Measurements from ENCODE around the gene CERT1.
"Not testable (repeated sequence)": the region's sequence is repeated elsewhere in the genome, so short reads cannot be mapped to it uniquely, and the experiment has no call there.

CERT1 gene, protein sequence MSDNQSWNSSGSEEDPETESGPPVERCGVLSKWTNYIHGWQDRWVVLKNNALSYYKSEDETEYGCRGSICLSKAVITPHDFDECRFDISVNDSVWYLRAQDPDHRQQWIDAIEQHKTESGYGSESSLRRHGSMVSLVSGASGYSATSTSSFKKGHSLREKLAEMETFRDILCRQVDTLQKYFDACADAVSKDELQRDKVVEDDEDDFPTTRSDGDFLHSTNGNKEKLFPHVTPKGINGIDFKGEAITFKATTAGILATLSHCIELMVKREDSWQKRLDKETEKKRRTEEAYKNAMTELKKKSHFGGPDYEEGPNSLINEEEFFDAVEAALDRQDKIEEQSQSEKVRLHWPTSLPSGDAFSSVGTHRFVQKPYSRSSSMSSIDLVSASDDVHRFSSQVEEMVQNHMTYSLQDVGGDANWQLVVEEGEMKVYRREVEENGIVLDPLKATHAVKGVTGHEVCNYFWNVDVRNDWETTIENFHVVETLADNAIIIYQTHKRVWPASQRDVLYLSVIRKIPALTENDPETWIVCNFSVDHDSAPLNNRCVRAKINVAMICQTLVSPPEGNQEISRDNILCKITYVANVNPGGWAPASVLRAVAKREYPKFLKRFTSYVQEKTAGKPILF

DNA sequence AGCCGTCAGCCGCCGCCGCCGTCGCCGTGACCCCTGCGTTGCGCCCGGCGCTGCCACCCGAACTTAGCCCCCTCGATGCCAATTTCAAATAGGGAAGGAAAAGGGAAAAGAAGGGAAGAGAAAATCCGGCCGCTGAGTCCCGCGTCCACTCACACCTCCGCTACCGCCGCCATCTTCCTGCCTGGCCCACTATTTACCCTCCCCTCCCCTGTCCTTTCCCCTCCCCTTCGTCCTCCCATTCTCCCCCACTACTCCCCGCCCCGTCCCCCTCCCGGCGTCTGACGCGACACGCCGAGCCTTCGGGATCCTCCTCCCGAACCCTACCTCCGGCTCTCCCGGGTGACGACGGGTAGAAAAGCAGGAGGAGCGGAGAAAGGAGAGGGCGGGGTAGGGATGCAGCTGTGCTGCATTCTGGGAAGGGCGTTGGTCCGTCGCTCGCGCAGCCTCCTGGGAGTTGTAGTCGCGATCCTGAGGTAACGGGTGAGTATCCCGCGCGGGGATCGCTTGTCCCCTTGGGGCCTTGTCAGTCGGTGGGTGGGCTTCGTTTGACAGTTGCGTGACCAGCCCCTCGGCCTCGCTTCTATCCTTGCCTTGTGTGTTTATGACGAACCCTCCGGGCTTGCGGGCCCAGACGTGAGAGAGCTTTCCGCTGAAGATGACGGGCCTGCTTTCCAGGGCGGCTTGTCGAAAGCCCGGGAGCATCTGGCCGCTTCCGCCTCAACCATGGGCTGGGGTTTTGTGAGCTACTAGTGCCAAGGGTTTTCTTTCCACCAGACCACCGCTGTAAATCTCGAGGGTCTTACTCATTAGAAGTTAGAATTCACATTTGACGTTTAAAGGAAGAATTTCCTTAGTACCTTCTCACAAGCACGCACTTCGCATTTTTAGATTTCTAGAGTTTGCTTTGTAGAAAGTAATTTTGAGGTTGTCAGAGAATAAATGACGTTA, at the start of gene CERT1, which contains the start of gene POLK:
Gene CERT1 (minus strand): TSS at position 195 of the 948 bp plus-strand sequence. CDS start 422 bp downstream, outside the sequence.
Gene POLK (plus strand): TSS at position 457 of the 948 bp plus-strand sequence.
- peak; percentile 97 for DNase-seq

DNA sequence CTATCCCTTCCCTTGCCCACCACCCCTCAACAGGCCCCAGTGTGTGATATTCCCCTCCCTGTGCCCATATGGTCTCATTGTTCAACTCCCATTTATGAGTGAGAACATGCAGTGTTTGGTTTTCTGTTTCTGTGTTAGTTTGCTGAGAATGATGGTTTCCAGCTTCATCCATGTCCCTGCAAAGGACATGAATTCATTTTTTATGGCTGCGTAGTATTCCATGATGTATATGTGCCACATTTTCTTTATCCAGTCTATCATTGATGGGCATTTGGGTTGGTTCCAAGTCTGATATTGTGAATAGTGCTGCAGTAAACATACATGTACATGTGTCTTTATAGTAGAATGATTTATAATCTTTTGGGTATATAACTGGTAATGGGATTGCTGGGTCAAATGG, 49.2 kb upstream of the CERT1 start:
- DNase-seq, result not testable (repeated sequence)

DNA sequence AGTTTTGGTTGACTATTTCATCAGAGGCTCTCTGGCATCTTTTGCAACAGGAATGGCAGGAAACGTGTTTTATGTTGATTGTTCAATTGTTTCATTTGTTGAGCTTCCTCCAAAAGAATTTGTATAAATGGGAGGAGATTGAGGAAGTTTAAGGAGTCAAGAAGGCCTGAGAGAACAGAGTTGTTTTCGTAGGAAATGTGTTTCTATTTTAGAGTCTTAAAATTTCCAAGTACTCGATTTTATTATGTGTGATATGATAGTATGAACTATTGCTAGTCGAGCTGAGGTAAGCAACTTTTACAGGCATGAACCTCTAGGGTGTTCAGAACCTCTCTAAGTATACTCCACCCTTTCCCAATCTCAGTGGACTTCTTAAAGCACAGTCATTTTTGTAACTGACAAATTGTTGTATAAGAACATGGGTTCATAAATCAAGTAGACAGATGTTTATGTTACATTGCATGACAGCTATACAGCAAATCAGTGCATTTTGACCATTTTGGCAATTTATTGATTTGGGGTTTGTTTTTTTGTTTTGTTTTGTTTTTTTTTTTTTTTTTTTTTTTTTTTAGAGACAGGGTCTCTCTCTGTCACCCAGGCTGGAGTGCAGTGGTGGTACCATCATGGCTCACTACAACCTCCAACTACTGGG, 47.7 kb upstream of the CERT1 start:
- no peak for DNase-seq

DNA sequence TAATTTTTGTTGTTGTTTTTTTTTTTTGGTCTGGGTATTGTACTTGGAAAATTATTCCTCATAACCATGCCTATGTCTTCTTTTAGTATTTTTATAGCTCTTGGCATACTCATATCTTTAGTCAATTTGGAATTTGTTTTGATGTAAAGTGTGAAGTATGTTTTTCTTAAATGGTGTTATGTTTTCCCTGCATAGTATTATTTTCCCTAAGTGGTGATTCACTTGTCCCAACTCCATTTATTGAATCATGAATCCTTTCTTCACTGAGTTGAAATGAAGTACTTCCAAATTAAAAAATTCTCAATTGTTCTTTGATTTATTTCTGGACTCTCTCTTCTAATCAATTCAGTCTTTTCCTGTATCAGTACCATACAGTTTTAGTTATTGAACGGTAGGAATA, 46.8 kb upstream of the CERT1 start:
- DNase-seq, result no peak

DNA sequence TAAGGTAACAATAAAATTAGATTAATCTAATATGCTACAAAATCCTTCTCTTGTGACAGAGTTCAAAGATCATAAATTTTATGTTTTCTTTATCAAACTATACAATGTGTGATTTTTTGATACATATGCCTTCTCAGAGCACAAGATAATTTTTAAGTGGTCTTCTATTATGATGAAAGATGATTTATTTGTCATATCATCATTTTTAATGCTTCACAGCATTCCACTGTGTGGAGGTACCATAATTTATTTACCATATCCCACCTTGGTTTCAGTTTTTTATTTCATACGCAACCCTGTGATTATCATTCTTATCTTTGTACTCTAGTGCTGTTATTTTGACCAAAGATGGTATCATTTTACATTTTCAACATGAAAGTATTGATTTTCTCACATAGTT, 41.9 kb upstream of the CERT1 start:
- DNase-seq, result no peak

DNA sequence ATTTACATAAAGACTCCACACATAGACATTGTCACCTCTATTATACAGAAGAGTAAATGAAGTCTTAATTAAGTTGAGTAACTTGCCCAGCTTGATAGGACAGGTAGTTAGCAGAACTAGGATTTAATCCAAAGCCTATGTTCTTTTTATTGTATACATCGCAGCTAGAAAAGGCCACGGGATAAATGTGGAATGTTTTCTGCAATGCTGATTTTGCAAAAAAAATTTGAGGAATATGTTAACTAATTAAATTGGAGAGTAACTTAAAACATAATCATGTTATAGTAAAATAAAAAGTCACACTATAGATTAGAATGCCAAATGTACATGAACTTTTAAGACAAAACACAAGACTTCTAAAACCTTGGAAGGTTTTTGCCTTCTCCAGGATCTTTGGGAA, 41.3 kb upstream of the CERT1 start:
- DNase-seq, result no peak

DNA sequence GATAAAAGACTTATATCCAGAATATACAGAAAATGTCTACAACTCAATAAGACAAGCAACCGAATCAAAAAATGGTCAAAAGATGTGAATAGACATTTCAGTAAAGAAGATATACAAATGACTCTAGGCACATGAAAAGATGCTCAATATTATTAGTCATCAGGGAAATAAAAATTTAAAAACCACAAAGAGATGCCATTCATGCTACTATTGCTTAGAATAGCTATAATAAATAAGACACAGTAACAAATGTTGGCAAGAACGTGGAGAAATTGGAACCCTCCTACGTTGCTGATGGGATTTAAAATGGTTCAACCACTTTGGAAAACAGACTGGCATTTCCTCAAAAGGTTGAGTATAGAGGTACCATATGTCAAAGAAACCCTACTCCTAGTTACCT, 40.0 kb upstream of the CERT1 start:
- DNase-seq, result no peak

DNA sequence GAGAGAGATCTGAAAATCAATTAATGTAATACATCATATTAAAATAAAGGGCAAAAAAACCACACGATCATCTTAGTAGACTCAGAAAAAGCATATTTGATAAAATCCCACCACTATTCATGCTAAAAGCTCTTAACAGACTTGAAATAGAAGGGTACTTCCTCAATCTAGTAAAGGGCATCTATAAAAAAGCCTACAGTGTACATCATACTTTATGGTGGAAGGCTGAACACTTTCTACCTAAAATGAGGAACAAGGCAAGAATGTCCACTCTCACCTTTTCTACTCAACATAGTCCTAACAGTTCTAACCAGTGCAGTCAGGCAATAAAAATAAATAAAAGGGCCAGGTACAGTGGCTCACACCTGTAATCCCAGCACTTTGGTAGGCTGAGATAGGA, 39.2 kb upstream of the CERT1 start:
- DNase-seq, result no peak

DNA sequence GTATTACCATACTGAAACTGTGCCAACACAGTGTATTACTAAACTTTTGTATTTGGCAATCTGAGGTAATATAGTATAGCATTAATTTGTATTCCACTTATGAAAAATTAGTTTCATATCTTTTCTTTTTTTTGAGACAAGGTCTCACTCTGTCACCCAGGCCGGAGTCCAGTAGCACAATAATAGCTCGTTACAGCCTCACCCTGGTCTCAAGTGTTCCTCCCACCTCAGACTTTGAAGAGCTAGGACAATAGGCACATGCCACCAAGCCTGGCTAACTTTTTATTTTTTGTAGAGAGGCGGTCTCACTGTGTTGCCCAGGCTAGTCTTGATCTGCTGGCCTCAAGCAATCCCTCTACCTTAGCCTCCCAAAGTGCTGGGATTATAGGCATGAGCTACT, 36.4 kb upstream of the CERT1 start:
- DNase-seq, result no peak

DNA sequence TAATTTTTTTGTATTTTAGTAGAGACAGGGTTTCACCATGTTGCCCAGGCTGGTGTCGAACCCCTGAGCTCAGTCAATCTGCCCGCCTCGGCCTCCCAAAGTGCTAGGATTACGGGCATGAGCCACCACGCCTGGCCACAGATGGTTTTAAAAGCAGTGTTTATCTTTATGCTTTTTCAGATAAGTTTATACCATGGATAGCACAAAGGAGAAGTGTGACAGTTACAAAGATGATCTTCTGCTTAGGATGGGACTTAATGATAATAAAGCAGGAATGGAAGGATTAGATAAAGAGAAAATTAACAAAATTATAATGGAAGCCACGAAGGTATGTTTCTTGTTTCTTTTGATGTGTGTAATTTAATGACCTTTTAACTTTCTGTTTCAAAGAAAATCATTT, 35.4 kb upstream of the CERT1 start:
- DNase-seq, result no peak

DNA sequence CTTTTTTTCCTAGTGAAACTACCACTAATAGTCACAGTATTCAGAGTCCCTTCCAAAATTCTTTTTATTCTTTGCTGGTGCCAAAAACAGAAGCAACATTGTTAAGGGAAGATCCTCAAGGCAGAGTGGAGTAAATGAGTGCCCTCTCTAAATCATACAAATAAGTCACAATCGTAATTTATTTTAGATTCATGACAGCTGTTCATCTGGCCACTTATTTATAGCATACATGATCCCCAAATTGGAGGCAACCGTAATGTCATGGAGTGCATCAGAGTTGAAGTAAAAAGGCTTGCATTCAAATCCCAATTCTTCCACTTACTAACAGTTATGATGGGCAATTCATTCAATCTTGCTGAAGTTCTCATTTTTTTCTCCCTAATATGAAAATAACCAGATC, 33.7 kb upstream of the CERT1 start:
- no peak for DNase-seq

DNA sequence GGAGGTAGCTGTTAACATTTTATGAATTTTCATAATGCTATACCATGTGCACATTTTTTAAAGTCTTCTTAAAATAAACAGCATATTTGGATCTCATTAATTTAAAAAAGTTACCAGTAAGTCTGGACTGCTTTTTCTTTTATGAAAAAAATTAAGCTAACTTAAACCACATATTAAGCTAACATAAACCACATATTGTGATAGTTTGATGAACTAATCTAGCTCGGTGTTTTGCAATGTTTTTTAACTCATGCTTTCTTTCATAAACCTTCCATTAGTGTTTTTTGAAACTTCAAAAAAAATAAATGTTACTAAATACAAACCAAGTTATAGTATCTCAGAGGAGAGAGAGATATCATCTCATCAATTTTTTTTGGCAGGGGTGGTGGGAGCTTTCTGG, 26.8 kb upstream of the CERT1 start:
- DNase-seq, result no peak

DNA sequence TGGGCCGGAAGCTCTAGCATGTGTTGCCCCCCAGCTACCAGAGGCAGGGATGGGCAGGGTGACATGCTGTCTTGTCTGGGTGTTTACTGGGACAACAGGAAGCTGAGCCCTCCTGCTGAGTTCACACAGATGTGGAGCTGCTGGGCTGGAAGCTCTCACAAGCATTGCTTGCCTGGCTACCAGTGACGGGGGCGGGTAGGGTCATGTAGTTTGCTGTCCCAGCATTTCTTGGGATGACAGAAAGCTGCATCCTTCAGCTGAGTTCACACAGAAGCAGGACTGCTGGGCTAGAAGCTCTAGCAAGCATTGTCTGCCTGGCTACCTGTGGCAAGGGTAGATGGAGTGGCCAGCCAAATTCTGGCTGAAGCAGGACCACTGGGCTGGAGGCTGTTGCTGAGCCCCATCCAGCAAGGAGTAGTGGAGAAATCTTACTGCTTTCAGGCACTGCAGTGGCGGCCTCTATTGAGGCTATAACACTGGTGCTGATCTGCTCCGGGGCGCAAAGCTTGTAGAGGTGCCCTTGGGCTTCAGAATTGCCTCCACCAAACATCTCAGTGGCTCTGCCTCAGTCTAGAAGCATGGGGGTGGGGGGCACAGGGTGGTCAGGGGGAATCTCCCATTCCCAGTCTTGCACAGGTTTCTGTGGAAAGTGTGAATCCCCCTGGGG, 25.4 kb upstream of the CERT1 start:
- DNase-seq, result no peak

DNA sequence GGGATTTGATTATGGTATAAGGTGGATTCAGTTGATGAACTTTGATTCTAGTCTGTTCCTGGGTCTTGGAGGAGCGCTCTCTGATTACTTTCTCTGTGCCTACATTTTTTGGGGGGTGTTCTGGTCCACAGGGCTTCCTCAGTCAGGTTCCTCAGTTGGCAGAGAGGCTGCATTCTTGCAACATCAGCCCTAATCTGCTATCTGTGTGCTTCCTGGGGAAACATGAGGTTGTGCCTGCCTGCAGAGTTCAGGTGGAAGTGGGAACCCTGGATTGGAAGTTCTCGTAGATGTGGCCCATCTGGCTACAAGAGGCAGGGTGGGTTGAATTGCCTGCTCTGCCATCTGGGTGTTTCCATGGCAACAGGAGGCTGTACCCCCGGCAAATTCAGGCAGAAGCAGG, 24.7 kb upstream of the CERT1 start:
- no peak for DNase-seq

DNA sequence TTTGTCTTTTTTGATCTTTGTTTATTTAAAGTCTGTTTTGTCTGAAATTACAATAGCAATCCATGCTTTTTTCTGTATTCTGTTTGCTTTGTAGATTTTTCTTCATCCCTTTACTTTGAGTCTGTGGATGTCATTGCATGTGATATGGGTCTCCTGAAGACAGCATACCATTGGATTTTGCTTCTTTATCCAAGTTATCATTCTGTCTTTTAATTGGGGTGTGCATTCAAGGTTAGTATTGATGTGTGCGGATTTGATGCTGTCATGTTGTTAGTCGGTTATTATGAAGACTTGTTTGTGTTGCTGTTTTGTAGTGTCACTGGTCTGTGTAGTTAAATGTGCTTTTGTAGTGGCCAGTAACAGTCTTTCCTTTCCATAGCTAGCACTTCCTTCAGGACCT, 23.3 kb upstream of the CERT1 start:
- no peak for DNase-seq

DNA sequence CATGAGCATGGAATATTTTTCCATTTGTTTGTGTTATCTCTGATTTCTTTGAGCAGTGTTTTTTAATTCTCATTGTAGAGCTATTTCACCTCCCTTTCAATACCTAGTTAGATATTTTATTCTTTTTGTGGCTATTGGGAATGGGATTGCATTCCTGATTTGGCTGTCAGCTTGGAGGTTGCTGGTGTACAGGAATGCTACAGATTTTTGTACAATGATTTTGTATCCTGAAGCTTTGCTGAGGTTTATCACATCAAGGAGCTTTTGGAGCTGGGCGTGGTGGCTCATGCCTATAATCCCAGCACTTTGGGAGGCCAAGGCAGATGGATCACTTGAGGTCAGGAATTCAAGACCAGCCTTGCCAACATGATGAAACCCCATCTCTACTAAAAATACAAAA, 22.3 kb upstream of the CERT1 start:
- DNase-seq, result not testable (repeated sequence)

DNA sequence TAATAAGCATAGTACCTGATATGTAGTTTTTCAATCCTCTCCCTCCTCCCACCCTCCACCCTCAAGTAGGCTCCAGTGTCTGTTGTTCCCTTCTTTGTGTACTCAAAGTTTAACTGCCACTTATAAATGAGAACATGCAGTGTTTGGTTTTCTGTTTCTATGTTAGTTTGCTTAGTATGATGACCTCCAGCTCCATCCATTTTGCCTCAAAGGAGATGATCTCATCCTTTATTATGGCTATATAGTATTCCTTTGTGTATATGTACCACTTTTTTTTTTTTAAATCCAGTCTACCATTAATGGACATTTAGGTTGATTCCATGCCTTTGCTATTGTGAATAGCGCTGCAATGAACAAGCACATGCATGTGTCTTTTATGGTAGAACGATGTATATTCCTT, 20.8 kb upstream of the CERT1 start:
- DNase-seq, result no peak

DNA sequence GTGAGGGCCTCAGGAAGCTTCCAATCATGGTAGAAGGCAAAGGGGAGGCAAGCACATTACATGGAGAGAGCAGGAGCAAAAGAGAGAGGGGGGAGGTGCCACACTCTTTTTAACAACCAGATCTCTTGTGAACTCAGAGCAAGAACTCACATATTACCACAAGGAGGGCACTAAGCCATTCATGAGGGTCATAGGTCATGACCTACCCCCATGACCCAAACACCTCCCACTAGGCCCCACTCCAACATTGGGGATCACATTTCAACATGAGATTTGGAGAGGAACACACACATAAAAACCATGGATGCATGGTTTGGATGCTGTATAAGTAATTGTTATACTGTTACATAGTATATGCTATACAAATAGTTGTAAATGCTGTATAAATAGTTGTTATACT, 17.8 kb upstream of the CERT1 start:
- no peak for DNase-seq

DNA sequence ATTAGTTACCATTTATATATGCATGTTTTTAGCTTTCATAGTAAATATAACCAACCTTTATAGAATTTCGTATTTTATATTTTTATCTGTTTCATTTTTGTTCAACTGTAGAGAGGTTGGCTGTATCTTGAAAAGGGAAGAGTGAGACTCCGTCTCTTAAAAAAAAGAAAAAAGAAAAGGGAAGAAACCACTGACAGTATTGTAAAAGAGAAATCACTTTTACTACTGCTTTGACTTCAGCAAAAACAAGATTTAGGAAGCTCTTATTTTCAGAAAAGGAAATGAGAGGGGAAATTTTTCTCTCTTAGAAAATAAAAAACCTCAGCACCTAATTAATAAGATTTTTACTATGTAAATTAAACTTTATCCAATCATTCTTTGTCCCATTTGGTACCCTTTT, 14.6 kb upstream of the CERT1 start:
- no peak for DNase-seq

DNA sequence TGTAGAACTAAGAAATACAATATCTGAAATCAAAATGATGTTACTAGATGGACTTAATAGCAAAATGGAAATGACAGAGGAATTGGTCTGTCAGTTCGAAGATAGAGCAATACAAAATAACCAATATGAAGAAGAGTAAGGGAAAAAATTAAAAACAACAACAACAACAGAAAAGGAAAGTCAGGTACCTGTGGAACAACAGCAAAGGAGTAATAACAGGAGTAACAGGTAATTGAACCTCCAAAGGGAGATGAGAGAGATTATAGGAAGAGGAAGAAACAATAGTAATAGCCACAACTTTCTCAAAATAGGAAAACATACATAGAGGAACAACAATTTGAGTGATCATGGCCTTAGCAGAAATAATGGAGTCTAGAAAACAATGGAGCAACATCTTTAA, 13.9 kb upstream of the CERT1 start:
- DNase-seq, result no peak

DNA sequence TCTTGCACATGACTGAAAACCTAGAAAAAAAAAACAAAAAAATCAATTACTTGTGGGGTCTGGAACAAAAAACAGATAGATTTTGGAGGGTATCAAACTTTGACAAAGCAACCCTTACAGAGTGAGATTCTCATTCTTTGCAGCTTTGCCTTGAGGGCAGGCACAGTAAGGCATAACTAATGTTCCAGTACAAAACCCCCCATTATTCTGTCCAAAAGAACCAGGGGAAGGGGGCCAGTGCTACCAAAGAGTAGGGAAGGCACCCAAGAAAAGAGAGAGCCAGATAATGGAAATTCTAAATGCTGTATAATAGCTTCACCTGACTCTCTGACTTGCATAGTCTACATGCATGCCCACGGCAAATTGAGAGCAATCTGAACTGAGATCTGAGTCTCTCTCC, 13.2 kb upstream of the CERT1 start:
- DNase-seq, result no peak

DNA sequence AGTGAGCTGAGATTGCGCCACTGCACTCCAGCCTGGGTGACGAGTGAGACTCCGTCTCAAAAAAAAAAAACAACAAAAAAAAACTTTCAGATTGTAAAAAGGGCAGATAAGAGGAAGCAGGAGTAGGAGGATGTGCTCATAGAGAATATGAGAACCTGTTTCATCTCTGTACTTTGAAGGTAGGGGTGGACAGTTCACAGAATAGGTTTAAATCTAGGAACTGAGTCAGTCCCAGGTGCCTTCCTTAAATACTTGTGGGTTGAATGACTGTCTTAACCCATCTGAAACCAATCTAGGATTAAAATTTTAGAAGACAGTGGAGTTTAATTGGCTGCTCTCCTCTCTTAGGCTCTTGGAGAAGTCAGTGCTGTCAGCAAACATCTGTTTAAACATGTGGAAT, 12.6 kb upstream of the CERT1 start:
- no peak for DNase-seq

Data from CD4-positive, alpha-beta T cell treated with Interleukin-17A for 1 hour (primary cell).